Smooth muscle cell (in vitro differentiated cells): ENCODE data around the gene MAP4K4. TPM values are rescaled to one million over a fixed set of nuclear protein-coding genes. Genes with fewer than 3 reads are reported as not detected.
"Not testable (repeated sequence)": the region's sequence is repeated elsewhere in the genome, so short reads cannot be mapped to it uniquely, and the experiment has no call there.

Experiments
- DNase-seq: peaks from one replicate; lab custom pipeline; 2025; ENCODE audit not compliant: unreplicated experiment; lab: John Stamatoyannopoulos, UW
- H2AFZ ChIP-seq: fragments of 200-600 bp; sonication (generic); 2 replicates; pipeline ENCODE4 v1.6.0; 2016; ENCODE audit warnings: antibody characterized with exemption, low read depth, mild to moderate bottlenecking
- H3F3A ChIP-seq: fragments of 200-600 bp; sonication (generic); 2 replicates; pipeline ENCODE4 v1.6.0; 2017; ENCODE audit warnings: antibody characterized with exemption, low read depth
- H3K27ac ChIP-seq: fragments of 200-600 bp; sonication (generic); 2 replicates; pipeline ENCODE4 v1.5.1; 2016; ENCODE audit warnings: low read depth, mild to moderate bottlenecking
- H3K27me3 ChIP-seq: fragments of 200-600 bp; sonication (generic); 2 replicates; pipeline ENCODE4 v1.6.1; 2016; ENCODE audit warnings: low read depth, mild to moderate bottlenecking
- H3K36me3 ChIP-seq: fragments of 200-600 bp; sonication (generic); 2 replicates; pipeline ENCODE4 v1.5.1; 2016; ENCODE audit warnings: low read depth
- H3K4me1 ChIP-seq: fragments of 200-600 bp; sonication (generic); 2 replicates; pipeline ENCODE4 v1.5.1; 2016; ENCODE audit warnings: low read depth
- H3K4me2 ChIP-seq: fragments of 200-600 bp; sonication (generic); 2 replicates; pipeline ENCODE4 v1.6.0; 2016; ENCODE audit warnings: mild to moderate bottlenecking
- H3K4me3 ChIP-seq: fragments of 200-600 bp; sonication (generic); 2 replicates; pipeline ENCODE4 v1.5.1; 2016; ENCODE audit warnings: mild to moderate bottlenecking
- H3K79me2 ChIP-seq: fragments of 200-600 bp; sonication (generic); 2 replicates; pipeline ENCODE4 v1.6.0; 2016; ENCODE audit warnings: low read depth, mild to moderate bottlenecking
- H3K9ac ChIP-seq: fragments of 200-600 bp; sonication (generic); 2 replicates; pipeline ENCODE4 v1.6.0; 2016; ENCODE audit warnings: low read depth
- H3K9me3 ChIP-seq: fragments of 200-600 bp; sonication (generic); replicated peaks from 2 replicates; pipeline ENCODE4 v1.5.1; 2016; ENCODE audit warnings: low read depth
- H4K20me1 ChIP-seq: fragments of 200-600 bp; sonication (generic); 2 replicates; pipeline ENCODE4 v1.6.0; 2016; ENCODE audit warnings: low read depth
- WGBS: methylation state at CpG from one replicate; pipeline ENCODE4 v1.1.7; 2016; ENCODE audit warnings: low lambda C conversion rate; 5-methylcytosine and 5-hydroxymethylcytosine counted together
- polyA plus RNA-seq: library from polyadenylated mRNA; unstranded; fragments of >200 nt; fragmentation: Nextera tagmentation; extraction: Ambion mirVana; gene quantifications from 2 replicates; pipeline ENCODE4 v1.2.1, GENCODE V29; 2016
- total RNA-seq: library from RNA; depleted of rRNA; stranded (reverse); fragments of >200 nt; gene quantifications from 2 replicates; pipeline ENCODE4 v1.2.3, GENCODE V29; 2014
- TF ChIP-seq, protein P1 (sequence below): fragments of 200-600 bp; sonication (generic); IDR thresholded peaks from 2 replicates; pipeline ENCODE4 v1.5.1; 2017; ENCODE audit warnings: borderline replicate concordance, mild to moderate bottlenecking, antibody characterized with exemption; ENCODE audit not compliant: insufficient read depth, poor library complexity, severe bottlenecking

MAP4K4 gene
- total and polyA plus RNA-seq, 2 experiments from 2014 or later, result 68.9 to 107 TPM

DNA sequence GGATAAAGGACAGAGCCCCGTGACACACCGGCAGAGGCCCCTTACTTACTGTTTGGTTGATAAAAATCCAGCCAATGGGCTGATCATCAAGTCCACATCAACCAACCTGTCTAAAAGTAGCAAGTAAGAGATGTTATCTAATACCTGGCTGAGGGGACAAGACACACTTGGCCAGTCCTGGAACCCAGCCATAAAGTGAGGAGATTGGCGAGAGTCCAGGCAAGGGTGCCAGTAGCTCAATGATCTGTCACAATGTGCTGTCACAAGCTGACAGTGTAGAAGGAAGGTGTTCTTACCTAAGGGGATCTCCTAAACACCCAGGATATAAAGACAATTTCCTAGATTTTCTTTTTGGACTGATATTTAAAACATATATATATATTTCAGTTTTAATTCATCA is 232.5 kb downstream of the MAP4K4 start:
- Histone ChIP-seq H4K20me1 (no peaks in the 10 kb centered on the region), H2AFZ (no peak overlapping the region), H3K4me3 (no peak overlapping the region), H3K4me2 (no peak overlapping the region), H3K9ac (no peak overlapping the region), H3K27me3 (no peaks in the 10 kb centered on the region), H3K9me3 (no peaks in the 10 kb centered on the region), H3K4me1 (no peaks in the 10 kb centered on the region), H3K27ac (no peak overlapping the region), H3F3A (no peaks in the 10 kb centered on the region), H3K36me3 (no peaks in the 10 kb centered on the region), H3K79me2 (no peaks in the 10 kb centered on the region)
- 96% methylated on average over 3 of the region's 3 CpGs for WGBS
- TF ChIP-seq, protein P1, sequence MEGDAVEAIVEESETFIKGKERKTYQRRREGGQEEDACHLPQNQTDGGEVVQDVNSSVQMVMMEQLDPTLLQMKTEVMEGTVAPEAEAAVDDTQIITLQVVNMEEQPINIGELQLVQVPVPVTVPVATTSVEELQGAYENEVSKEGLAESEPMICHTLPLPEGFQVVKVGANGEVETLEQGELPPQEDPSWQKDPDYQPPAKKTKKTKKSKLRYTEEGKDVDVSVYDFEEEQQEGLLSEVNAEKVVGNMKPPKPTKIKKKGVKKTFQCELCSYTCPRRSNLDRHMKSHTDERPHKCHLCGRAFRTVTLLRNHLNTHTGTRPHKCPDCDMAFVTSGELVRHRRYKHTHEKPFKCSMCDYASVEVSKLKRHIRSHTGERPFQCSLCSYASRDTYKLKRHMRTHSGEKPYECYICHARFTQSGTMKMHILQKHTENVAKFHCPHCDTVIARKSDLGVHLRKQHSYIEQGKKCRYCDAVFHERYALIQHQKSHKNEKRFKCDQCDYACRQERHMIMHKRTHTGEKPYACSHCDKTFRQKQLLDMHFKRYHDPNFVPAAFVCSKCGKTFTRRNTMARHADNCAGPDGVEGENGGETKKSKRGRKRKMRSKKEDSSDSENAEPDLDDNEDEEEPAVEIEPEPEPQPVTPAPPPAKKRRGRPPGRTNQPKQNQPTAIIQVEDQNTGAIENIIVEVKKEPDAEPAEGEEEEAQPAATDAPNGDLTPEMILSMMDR, result no peak
- DNase-seq, result no peak

DNA sequence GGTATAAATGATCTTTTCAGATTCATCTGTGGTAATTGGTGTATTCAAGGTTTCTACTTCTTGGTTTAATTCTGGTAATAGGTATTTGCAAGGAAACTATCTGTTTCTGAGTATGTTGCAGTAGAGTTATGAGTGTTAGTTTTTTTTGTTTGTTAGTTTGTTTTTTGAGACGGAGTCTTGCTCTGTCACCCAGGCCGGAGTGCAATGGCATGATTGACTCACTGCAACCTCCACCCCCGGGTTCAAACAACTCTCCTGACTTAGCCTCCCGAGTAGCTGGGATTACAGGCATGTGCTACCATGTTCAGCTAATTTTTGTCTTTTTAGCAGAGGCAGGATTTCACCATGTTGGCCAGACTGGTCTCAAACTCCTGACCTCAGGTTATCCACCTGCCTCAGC is 233.3 kb downstream of the MAP4K4 start:
- no peak overlapping the region for H3K4me3 ChIP-seq
- TF ChIP-seq, protein P1, result no peak

DNA sequence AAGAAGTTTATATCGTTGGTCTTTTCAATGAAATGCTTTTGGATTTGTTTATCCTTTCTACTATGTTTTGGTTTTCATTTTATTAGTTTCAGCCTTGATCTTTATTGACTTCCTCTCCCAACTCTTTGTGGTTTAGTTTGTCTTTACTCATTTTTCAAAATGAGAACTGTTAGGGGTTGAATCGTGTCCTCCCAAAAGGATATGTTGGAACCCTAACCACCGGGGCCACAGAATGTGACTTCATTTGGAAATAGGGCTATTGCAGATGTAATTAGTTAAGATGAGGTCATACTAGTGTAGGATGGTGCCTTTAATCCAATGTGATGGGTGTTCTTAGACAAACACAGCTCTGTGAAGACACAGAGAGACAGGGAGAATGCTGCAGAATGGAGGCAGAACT is 233.9 kb downstream of the MAP4K4 start:
- no peaks in the 10 kb centered on the region for H3K4me1 ChIP-seq
- no peaks in the 10 kb centered on the region for H3F3A ChIP-seq
- TF ChIP-seq, protein P1, result no peak
- 48% methylated on average over 3 of the region's 3 CpGs for WGBS
- H3K9ac ChIP-seq, result no peak overlapping the region
- no peak overlapping the region for H2AFZ ChIP-seq
- no peak overlapping the region for H3K4me3 ChIP-seq
- no peaks in the 10 kb centered on the region for H3K9me3 ChIP-seq
- H3K27ac ChIP-seq, result no peak overlapping the region
- no peaks in the 10 kb centered on the region for H3K27me3 ChIP-seq
- DNase-seq, result no peak
- no peaks in the 10 kb centered on the region for H3K36me3 ChIP-seq
- no peaks in the 10 kb centered on the region for H3K79me2 ChIP-seq
- H3K4me2 ChIP-seq, result no peak overlapping the region
- H4K20me1 ChIP-seq, result no peaks in the 10 kb centered on the region

More for the DNA sequence above, 233.3 kb downstream of the MAP4K4 start:
- no peak overlapping the region for H3K9ac ChIP-seq
- DNase-seq, result no peak
- WGBS, result 56% methylated on average over 4 of the region's 4 CpGs
- no peaks in the 10 kb centered on the region for H3K4me1 ChIP-seq
- H3K27ac ChIP-seq, result no peak overlapping the region
- no peaks in the 10 kb centered on the region for H3K27me3 ChIP-seq
- H4K20me1 ChIP-seq, result no peaks in the 10 kb centered on the region
- H3K4me2 ChIP-seq, result no peak overlapping the region
- H3F3A ChIP-seq, result no peaks in the 10 kb centered on the region
- no peaks in the 10 kb centered on the region for H3K36me3 ChIP-seq
- no peaks in the 10 kb centered on the region for H3K9me3 ChIP-seq
- H3K79me2 ChIP-seq, result no peaks in the 10 kb centered on the region
- H2AFZ ChIP-seq, result no peak overlapping the region

DNA sequence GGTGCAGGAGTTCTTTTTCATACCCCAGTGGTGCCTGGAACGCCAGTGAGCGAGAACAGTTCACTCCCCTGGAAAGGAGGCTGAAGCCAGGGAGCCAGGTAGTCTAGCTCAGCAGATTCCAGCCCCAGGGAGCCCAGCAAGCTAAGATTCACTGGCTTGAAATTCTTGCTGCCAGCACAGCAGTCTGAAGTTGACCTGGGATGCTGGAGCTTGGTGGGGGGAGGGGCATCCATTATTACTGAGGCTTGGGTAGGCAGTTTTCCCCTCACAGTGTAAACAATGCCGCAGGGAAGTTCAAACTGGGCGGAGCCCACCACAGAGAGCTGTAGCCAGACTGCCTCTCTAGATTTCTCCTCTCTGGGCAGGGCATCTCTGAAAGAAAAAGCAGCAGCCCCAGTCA is 238.3 kb downstream of the MAP4K4 start:
- DNase-seq, H3K27me3 ChIP-seq, H3K36me3 ChIP-seq, H3K4me1 ChIP-seq, H3K9ac ChIP-seq, H2AFZ ChIP-seq, H4K20me1 ChIP-seq, H3K27ac ChIP-seq, H3K4me3 ChIP-seq, H3K9me3 ChIP-seq, H3F3A ChIP-seq, H3K79me2 ChIP-seq, H3K4me2 ChIP-seq: not testable (repeated sequence)
- WGBS, result 69% methylated on average over 4 of the region's 4 CpGs
